Measurements from ENCODE around the gene BORCS6. TPM values are rescaled to one million over a fixed set of nuclear protein-coding genes. Genes with fewer than 3 reads are reported as not detected.

BORCS6 gene
- total and polyA plus RNA-seq, 2 of the 4 experiments (the other 2 are of a cell fraction) = 2.7 to 3.3 TPM

DNA sequence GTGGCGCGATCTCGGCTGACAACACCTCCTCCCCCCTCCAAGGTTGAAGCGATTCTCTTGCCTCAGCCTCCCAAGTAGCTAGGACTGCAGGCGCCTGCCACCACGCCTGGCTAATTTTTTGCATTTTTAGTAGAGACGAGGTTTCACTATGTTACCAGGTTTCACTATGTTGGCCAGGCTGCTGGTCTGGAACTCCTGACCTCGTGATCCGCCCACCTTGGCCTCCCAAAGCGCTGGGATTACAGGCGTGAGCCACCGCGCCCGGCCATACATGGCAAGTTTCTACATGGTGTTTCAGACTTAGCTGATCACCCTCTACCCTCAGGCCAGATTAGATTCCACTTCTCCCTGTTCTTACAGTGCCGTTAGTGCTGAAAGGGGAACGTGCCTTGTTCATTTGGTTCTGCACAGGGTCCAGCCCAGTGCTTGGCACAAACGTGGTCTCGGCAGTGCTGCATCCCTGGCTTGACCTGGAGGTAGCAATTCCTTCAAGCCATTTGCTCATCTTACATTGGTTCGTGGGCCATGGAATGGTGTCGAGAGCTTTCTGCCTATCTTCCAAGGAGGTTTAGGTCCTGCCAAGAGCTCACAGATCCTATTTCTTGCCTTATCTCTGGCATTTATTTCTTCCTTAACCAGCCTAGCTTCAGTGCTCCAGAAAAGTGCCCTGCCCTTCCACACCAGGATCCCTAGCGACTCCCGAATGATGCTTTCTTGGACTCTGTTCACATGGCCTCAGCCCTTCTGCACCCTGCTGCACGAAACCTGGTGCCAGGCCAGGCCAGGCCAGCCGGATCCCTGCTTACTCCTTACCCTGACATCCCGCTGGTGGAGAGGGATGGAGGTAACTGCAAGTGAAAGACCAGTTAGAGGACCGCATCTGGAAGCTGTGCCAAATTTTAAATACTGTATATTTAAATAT lies 35.2 kb upstream of the BORCS6 start (continued):
- no peak for TF ChIP-seq USF2 (IDR thresholded peaks at IDR 0.05; ENCODE audit: low read depth, low read length)

Data from IMR-90 (cell line).